Measurements from ENCODE around the gene EXOC5.
A peak's percentile ranks its signal among the peaks of the same experiment; 100 is the strongest.
"Not testable (repeated sequence)": the region's sequence is repeated elsewhere in the genome, so short reads cannot be mapped to it uniquely, and the experiment has no call there.

Gene EXOC5

GRCh38 chr14:57277062-57277461 is 8.4 kb upstream of the EXOC5 start:
- Histone ChIP-seq H3K9me3 (ENCODE audit: low read length) (no peaks in the 10 kb centered on the region), H2AFZ (ENCODE audit: low read depth, low read length) (no peak overlapping the region), H3K4me1 (ENCODE audit: insufficient read depth, low read length) (no peaks in the 10 kb centered on the region), H3K4me3 (ENCODE audit: low read length) (no peak overlapping the region), H3K36me3 (ENCODE audit: insufficient read depth, low read length) (peaks cover 33% of the 10 kb centered on the region), H3K27me3 (ENCODE audit: insufficient read depth, low read length) (no peaks in the 10 kb centered on the region)

- H3K9me3 ChIP-seq (ENCODE audit: low read length), result no peaks in the 10 kb centered on the region
- H3K4me3 ChIP-seq (ENCODE audit: low read length), result no peak overlapping the region
- peaks cover 29% of the 10 kb centered on the region for H3K36me3 ChIP-seq (ENCODE audit: insufficient read depth, low read length)
Measured at GRCh38 chr14:57275023-57275664, 6.4 kb upstream of the EXOC5 start.

GRCh38 chr14:57274551-57274950 is 5.8 kb upstream of the EXOC5 start:
- Histone ChIP-seq H3K36me3 (ENCODE audit: insufficient read depth, low read length) (peaks cover 29% of the 10 kb centered on the region), H2AFZ (ENCODE audit: low read depth, low read length) (no peak overlapping the region), H3K4me1 (ENCODE audit: insufficient read depth, low read length) (no peaks in the 10 kb centered on the region), H3K4me3 (ENCODE audit: low read length) (no peak overlapping the region), H3K9me3 (ENCODE audit: low read length) (no peaks in the 10 kb centered on the region), H3K27me3 (ENCODE audit: insufficient read depth, low read length) (no peaks in the 10 kb centered on the region)

More at GRCh38 chr14:57275023-57275664, 6.4 kb upstream of the EXOC5 start:
- no peaks in the 10 kb centered on the region for H3K27me3 ChIP-seq (ENCODE audit: insufficient read depth, low read length)
- no peak overlapping the region for H2AFZ ChIP-seq (ENCODE audit: low read depth, low read length)
- no peaks in the 10 kb centered on the region for H3K4me1 ChIP-seq (ENCODE audit: insufficient read depth, low read length)

- no peak overlapping the region for H3K4me3 ChIP-seq (ENCODE audit: low read length)
- H3K36me3 ChIP-seq (ENCODE audit: insufficient read depth, low read length), result peaks cover 26% of the 10 kb centered on the region
- H2AFZ ChIP-seq (ENCODE audit: low read depth, low read length), result no peak overlapping the region
- H3K9me3 ChIP-seq (ENCODE audit: low read length), result no peaks in the 10 kb centered on the region
- H3K4me1 ChIP-seq (ENCODE audit: insufficient read depth, low read length), result no peaks in the 10 kb centered on the region
- H3K27me3 ChIP-seq (ENCODE audit: insufficient read depth, low read length), result no peaks in the 10 kb centered on the region
Measured at GRCh38 chr14:57273236-57273635, 4.5 kb upstream of the EXOC5 start.

- peaks cover 11% of the 10 kb centered on the region for H3K4me1 ChIP-seq (ENCODE audit: insufficient read depth, low read length)
- H3K9me3 ChIP-seq (ENCODE audit: low read length), result no peaks in the 10 kb centered on the region
- no peak overlapping the region for H2AFZ ChIP-seq (ENCODE audit: low read depth, low read length)
- H3K36me3 ChIP-seq (ENCODE audit: insufficient read depth, low read length), result peaks cover 4% of the 10 kb centered on the region
- H3K4me3 ChIP-seq (ENCODE audit: low read length), result peak overlapping the region; percentile 19
- no peaks in the 10 kb centered on the region for H3K27me3 ChIP-seq (ENCODE audit: insufficient read depth, low read length)
Measured at GRCh38 chr14:57266065-57266464, 2.6 kb downstream of the EXOC5 start.

GRCh38 chr14:57262117-57262516 is 6.6 kb downstream of the EXOC5 start:
- Histone ChIP-seq H3K27me3 (ENCODE audit: insufficient read depth, low read length) (no peaks in the 10 kb centered on the region), H3K4me3 (ENCODE audit: low read length) (no peak overlapping the region), H3K9me3 (ENCODE audit: low read length) (peaks cover 3% of the 10 kb centered on the region), H2AFZ (ENCODE audit: low read depth, low read length) (no peak overlapping the region), H3K4me1 (ENCODE audit: insufficient read depth, low read length) (peaks cover 13% of the 10 kb centered on the region), H3K36me3 (ENCODE audit: insufficient read depth, low read length) (peaks cover 8% of the 10 kb centered on the region)

- Histone ChIP-seq H3K4me1 (ENCODE audit: insufficient read depth, low read length) (peaks cover 8% of the 10 kb centered on the region), H3K36me3 (ENCODE audit: insufficient read depth, low read length) (peaks cover 10% of the 10 kb centered on the region), H3K9me3 (ENCODE audit: low read length) (peaks cover 3% of the 10 kb centered on the region), H2AFZ (ENCODE audit: low read depth, low read length) (no peak overlapping the region), H3K27me3 (ENCODE audit: insufficient read depth, low read length) (no peaks in the 10 kb centered on the region), H3K4me3 (ENCODE audit: low read length) (no peak overlapping the region)
Measured at GRCh38 chr14:57261604-57262003, 7.1 kb downstream of the EXOC5 start.

GRCh38 chr14:57259672-57260071 is 9.0 kb downstream of the EXOC5 start:
- H2AFZ ChIP-seq (ENCODE audit: low read depth, low read length), result no peak overlapping the region
- H3K4me1 ChIP-seq (ENCODE audit: insufficient read depth, low read length), result peaks cover 2% of the 10 kb centered on the region
- peaks cover 10% of the 10 kb centered on the region for H3K36me3 ChIP-seq (ENCODE audit: insufficient read depth, low read length)
- H3K9me3 ChIP-seq (ENCODE audit: low read length), result peaks cover 4% of the 10 kb centered on the region
- no peak overlapping the region for H3K4me3 ChIP-seq (ENCODE audit: low read length)
- H3K27me3 ChIP-seq (ENCODE audit: insufficient read depth, low read length), result no peaks in the 10 kb centered on the region

GRCh38 chr14:57258221-57258620 is 10.5 kb downstream of the EXOC5 start:
- H3K4me1 ChIP-seq (ENCODE audit: insufficient read depth, low read length); H3K9me3 ChIP-seq (ENCODE audit: low read length); H3K4me3 ChIP-seq (ENCODE audit: low read length); H3K27me3 ChIP-seq (ENCODE audit: insufficient read depth, low read length); H3K36me3 ChIP-seq (ENCODE audit: insufficient read depth, low read length); H2AFZ ChIP-seq (ENCODE audit: low read depth, low read length): not testable (repeated sequence)

- Histone ChIP-seq H3K27me3 (ENCODE audit: insufficient read depth, low read length) (no peaks in the 10 kb centered on the region), H3K36me3 (ENCODE audit: insufficient read depth, low read length) (peaks cover 10% of the 10 kb centered on the region), H3K4me3 (ENCODE audit: low read length) (no peak overlapping the region), H2AFZ (ENCODE audit: low read depth, low read length) (no peak overlapping the region), H3K4me1 (ENCODE audit: insufficient read depth, low read length) (peaks cover 1% of the 10 kb centered on the region), H3K9me3 (ENCODE audit: low read length) (peaks cover 4% of the 10 kb centered on the region)
Measured at GRCh38 chr14:57254884-57255283, 13.8 kb downstream of the EXOC5 start.

GRCh38 chr14:57246933-57247657 is 21.6 kb downstream of the EXOC5 start:
- Histone ChIP-seq H2AFZ (ENCODE audit: low read depth, low read length) (no peak overlapping the region), H3K36me3 (ENCODE audit: insufficient read depth, low read length) (peaks cover 27% of the 10 kb centered on the region), H3K9me3 (ENCODE audit: low read length) (no peaks in the 10 kb centered on the region), H3K27me3 (ENCODE audit: insufficient read depth, low read length) (no peaks in the 10 kb centered on the region), H3K4me1 (ENCODE audit: insufficient read depth, low read length) (no peaks in the 10 kb centered on the region), H3K4me3 (ENCODE audit: low read length) (no peak overlapping the region)

- H3K27me3 ChIP-seq (ENCODE audit: insufficient read depth, low read length), result no peaks in the 10 kb centered on the region
- H3K4me3 ChIP-seq (ENCODE audit: low read length), result no peak overlapping the region
- H3K4me1 ChIP-seq (ENCODE audit: insufficient read depth, low read length), result no peaks in the 10 kb centered on the region
- H2AFZ ChIP-seq (ENCODE audit: low read depth, low read length), result no peak overlapping the region
- no peaks in the 10 kb centered on the region for H3K9me3 ChIP-seq (ENCODE audit: low read length)
- H3K36me3 ChIP-seq (ENCODE audit: insufficient read depth, low read length), result peaks cover 31% of the 10 kb centered on the region
Measured at GRCh38 chr14:57245941-57246340, 22.8 kb downstream of the EXOC5 start.

GRCh38 chr14:57244106-57244505 is 24.6 kb downstream of the EXOC5 start:
- Histone ChIP-seq H3K4me1 (ENCODE audit: insufficient read depth, low read length) (no peaks in the 10 kb centered on the region), H3K27me3 (ENCODE audit: insufficient read depth, low read length) (no peaks in the 10 kb centered on the region), H3K9me3 (ENCODE audit: low read length) (no peaks in the 10 kb centered on the region), H2AFZ (ENCODE audit: low read depth, low read length) (no peak overlapping the region), H3K36me3 (ENCODE audit: insufficient read depth, low read length) (peaks cover 40% of the 10 kb centered on the region), H3K4me3 (ENCODE audit: low read length) (no peak overlapping the region)
